HG02763 (cell line): ENCODE measurements around the gene ARMH1.
"Not testable (repeated sequence)": the region's sequence is repeated elsewhere in the genome, so short reads cannot be mapped to it uniquely, and the experiment has no call there.

ENCODE experiments used
- ATAC-seq: cut with Tn5 transposase; IDR thresholded peaks from one replicate; pipeline ENCODE4 v1.9.1; 2021; ENCODE audit warnings: mild to moderate bottlenecking, moderate library complexity; ENCODE audit not compliant: unreplicated experiment

The ARMH1 gene

DNA sequence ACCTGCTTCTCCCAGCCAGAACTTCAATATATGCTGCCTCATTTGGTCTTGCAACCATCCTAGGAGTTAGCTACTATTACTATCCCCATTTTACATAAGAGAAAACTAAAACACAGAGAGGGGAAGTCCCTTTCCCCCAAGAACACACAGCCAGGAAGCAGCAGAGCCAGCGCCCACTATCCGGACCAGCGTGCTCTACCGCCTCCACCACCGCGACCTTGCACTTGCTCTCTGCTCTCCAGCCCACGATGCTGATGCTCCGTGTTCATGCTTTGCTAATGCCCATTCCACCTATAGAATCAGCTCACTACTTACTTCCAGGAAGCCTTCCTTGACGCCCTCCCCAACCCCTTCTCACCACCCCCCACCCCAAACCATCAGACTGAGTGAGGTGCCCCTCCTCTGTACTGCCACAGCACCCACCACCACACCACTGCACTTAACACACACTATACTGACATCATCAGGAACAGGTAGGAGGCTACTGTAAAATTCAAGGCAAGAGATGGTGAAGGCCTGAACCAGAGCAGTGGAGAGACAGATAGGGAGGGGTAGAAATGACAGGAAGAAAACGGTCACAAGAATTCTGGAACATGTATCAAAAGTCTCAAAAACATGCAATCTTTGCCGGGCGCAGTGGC lies 9.7 kb upstream of the ARMH1 start:
- ATAC-seq, result no peak

DNA sequence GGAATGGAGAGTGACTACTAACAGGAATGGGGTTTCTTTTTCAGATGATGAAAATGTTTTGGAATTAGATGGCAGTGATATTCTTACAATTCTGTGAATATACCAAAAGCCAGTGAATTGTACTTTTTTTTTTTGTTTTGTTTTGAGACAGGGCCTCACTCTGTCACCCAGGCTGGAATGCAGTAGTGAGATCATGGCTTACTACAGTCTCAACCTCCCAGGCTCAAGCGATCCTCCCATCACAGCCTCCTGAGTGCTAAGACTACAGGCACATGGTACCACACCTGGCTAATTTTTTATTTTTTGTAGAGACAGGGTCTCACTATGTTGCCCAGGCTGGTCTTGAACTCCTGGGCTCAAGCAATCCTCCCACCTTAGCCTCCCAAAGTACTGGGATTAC lies 7.8 kb upstream of the ARMH1 start:
- not testable (repeated sequence) for ATAC-seq

DNA sequence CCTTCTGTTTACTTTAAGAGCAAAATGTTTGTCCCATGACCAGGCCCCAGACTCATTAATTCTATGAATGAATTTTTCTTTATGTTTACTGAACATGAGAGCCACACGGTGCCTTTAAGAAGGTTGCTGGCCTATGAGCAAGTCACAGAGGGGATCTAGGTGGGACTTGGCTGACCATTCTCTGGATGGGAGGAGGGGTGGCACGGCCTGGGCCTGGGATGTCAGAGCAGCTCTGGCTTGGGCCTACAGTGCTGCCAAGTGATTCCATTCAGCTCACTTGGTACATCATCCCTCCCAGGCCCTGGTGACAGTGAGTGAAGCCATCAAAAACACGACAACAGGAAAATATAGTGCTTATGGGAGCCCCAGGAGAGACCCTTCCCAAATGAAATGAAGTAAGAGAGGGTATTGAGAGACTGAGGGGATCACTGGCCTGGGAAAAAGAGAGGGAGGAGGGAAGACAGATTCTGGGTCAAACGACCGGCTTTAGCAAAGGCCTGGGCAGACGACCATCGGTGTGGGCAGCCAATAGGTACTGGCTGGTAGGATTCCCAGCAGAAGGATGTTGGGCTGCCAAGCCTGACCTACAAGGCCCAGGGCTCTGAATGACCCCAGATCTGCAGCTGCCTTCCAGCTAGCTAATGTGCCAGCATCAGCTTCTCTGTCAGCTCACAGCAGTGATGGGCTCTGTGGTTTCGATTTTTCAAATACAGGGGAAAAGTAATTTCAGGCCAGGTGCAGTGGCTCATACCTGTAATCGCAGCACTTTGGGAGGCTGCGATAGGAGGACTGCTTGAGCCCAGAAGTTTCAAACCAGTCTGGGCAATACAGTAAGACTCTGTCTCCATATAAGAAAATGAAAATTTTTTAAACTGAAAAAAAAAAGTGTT lies 3.5 kb upstream of the ARMH1 start:
- ATAC-seq, result no peak

DNA sequence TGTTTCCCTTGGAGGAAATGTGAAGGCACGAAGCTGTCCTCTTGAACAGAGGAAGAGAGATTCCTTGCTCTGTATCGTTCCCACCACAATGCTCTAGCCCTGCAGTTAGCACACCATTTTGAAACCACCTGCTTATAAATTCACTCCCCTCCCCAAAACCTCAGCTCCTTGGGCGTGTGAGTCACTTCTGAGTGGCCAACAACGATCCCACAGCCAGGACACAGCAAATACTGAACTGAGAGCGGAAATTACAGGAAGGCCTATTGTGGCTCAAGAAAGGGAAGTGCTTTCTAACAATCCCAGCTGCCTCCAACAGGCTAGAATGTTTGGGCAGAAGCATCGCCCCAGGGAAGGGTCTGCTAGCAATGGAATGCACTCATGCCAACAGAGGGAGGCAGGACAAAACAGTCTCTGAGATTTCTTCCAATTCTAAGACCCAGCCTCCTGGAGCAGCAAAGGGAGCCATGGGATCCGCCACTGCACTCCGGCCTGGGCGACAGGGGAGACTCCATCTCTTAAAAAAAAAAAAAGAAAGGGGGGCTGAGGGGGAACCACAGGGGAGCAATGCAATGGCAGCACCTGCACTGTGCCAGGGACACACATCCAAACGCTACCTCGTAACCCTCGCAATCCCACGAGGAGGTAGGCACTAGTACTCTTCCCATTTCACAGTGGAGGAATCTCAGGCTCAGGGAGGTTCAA lies 2.1 kb upstream of the ARMH1 start:
- ATAC-seq, result no peak

DNA sequence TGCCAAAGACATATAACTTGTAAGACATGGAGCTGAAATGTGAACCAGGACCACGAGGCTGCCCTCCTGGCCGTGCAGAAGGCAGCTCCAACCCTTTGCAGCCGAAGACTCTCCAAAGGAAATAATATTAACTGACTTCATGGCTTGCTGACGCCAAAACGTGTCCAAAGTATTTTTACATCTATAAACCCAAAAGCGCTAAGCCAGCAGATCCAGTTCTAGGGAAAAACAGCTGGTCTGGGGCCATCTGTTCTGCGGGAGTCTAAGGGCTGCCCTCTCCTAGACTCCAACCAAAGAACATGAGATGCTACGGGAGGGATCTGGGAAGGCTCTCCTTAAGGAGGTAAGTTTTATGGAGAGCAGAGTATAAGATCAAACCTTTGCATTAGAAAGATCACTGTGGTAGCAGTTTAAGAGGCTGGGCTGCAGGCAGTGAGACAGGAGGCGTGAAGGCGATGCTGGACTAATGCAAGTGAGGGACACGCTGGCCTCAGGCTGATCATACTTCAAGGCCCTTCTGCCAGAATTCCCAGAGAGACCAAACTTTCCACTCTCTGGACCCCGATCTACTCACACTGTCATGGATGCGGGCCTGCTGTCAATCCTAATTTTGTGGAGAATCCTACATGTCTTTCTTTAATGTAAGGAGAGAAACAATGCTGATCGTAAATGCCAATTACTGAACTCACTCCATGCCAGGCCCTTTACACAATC lies 1.4 kb upstream of the ARMH1 start:
- ATAC-seq, result no peak

DNA sequence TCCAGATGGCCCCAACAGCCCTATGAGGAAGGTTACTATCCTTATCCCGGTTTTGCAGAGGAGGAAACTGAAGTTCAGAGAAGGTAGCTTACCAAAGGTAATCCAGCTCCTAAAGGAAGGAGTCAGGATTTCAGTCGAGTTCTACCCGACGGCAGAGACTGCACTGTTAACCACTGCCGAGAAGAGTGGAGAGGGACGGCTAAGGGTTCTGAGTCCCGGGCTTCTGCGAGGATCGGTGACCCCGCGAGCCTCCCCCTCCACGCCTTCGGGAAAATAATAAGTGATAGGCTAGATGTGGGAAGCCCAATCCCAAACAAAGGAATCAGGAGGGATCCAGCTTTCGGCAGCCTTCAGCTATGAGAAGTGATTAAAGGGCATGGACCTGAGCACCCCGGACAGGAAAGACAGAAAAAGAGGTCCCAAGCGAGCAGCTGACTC lies 820 bp upstream of the ARMH1 start:
- ATAC-seq, result no peak

DNA sequence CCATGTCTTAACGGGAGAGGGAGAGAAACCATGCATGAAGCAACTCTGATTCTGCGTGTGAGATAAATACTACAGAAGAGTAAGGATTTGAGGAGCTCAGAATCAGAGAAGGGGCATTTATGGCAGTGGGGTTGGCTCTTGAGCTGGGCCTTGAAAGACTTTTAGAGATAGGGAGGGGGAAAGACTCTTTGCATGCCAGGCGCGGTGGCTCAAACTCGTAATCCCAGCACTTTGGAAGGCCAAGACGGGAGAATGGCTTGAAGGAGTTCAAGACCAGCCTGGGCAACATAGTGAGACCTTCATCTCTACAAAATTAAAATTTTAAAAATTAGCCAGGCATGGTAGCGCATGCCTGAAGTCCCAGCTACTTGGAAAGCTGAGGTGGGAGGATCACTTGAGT lies 672 bp downstream of the ARMH1 start:
- no peak for ATAC-seq

DNA sequence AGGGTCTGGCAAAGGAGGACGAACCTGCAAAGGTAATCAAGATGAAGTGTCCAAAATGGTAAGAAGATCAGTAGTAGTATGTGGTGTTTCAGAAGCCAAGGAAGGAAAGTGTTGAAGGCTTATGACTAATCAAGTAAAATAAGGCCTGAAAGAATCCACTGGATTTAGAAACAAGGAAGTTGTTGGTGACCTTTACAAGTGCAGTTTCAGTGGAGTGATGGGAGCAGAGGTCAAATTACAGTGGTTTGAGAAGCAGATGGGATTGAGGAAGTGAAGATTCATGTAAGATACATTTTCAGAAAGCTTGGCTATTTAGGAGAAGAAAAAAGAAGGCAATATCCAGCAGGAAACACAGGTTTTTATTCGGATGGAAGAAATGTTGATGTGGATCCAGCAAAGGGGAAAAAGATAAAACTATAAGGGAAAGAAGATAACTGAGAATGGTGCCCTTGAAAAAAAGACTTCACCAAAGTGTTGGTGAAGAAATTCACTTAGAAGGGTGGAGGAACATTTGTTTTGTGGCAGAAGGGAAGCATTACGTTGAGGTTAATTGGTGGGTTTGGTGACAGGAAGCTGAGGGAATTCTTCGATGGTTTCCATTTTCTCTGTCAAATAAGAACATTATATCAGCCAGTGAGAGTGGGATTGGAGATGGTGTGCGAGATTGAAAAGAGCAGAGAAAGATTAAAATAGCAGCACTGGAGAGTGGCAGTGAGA lies 2.1 kb downstream of the ARMH1 start:
- ATAC-seq, result no peak

DNA sequence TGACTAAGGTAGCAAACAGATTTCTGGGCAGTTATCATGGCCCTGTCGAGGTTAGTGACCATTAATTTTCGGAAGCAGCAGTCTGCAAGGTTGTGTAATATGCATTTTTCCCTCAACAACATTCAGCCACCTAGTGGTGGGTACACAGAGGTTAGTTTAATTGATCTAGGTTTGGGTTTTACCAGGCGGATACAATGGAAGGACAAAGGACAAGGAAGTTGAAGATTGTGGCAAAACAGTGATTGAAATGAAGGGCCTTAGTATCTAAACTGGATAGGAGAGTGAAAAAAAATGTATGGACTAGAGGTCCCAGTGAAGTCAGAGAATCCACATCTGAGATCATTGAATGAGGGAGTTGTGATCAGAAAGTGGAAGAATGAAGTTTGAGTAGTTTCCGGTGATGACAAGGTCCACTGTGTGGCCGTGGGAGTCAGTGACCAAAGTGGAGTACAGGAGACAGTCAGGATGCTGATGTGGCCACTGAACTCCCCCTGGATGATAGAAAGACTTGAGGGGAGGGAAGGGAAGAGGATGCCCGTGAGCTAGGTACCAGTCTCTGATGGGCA lies 2.8 kb downstream of the ARMH1 start:
- no peak for ATAC-seq

DNA sequence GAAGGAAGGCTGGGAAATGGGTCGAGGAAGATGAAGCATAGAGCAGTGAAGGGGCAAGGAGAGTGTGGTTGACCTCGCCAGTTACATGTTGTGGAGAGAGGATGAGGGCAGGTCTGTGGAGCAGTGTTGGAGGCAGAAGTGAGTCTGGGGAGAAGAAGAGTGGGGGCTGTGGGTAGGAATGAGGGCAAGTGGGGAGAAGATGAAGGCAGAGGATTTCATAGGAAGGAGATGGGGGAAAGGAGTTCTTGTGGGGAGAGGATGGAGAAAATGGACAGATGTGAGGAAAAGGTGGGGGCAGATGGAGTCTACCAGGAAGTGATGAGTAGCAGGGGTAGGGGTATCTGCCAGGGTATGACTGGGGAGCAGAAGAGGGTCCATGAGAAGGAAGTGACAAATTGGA lies 3.6 kb downstream of the ARMH1 start:
- ATAC-seq, result no peak

DNA sequence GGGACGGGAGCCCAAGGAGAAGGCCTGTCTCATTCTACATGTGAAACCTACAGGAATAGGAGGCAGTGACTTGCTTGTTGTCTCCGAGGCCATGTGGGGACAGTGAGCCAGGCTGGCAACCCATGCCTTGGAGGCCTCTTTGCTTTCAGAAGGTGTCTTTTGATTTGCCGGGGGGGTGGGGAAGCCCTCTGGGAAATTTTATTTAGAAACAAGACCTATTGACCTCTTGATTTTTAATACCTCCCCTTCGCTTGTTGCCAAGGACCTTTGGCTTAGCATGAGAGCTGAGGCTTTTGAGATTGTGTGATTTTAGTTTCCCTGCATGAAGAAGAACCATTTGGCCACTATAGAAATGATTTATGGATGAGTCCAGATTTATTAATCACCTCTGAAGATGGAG lies 4.1 kb downstream of the ARMH1 start:
- no peak for ATAC-seq

DNA sequence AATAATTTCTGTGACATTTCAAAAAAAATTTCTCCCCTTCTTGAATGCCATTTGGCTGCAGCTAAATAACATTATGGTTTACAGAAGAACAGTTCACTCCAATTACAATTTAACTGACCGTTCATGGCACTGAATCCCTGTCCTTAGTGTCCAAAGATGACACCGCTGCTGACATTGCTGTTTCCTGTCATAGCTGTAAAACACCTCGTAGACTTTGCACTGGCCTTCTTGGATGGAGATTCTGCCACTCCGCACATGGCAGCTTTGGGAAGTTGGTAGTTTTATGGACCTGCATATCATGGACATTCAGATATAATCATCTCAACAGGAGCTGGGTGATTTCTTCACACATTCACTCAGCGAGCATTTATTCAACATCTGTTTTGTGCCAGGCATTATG lies 5.0 kb downstream of the ARMH1 start:
- no peak for ATAC-seq

DNA sequence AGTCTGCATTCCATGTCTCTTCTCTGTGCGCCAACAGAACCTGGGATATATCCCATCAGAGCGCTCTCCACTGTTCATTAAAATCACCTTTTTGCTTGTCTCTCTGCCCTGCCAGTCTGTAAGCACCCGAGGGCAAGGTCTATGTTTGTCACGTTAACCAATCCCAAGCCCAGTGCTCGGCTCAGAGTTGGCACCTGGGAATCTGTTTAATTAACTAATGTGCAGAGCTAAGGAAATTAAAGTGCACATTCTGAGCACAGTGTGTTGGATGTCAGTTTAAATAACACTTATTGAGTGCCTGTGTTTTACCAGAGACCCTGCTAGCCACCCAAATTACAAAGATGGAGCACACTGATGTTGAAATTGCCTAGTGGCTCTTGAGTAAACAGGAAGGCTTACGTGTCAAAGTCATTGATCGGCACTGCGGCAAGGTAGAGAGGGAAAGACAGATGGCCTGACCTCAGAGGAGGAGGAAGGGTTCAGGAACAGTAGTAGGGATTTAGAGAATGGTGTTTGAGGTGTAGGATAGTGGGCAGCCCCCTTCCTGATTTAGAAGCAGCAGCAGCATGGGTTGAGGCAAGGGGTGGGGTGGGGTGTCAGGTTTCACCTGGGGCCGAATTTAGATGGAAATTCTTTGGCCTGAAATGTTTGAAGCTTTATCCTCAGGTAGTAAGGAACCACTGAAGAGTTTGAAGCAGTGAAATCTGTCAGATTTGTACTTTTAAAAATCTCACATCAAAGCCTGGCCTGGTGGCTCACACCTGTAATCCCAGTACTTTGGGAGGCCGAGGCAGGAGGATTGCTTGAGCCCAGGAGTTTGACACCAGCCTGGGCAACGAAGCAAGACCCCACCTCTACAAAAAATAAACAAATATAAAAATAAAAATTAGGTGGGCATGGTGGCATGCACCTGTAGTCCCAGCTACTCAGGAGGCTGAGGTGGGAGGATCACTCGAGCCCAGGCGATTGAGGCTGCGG lies 7.7 kb downstream of the ARMH1 start:
- ATAC-seq, result no peak

DNA sequence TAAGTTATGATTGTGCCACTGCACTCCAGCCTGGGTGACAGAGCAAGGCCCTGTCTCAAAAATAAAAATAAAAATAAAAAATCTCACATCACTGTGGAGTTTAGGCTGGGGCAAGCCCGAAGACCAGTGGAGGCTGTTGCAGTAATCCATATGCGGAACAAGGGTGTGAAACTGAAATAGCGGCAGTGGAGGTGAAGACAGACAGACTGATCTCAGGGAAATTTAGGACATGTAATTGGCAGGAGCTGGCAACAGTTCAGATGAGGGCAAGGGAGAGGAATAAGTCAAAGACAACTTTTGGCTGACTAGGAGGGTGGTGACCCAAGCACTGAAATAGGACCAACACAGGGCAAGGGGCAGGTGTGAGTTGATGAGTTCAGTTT lies 8.4 kb downstream of the ARMH1 start:
- no peak for ATAC-seq

DNA sequence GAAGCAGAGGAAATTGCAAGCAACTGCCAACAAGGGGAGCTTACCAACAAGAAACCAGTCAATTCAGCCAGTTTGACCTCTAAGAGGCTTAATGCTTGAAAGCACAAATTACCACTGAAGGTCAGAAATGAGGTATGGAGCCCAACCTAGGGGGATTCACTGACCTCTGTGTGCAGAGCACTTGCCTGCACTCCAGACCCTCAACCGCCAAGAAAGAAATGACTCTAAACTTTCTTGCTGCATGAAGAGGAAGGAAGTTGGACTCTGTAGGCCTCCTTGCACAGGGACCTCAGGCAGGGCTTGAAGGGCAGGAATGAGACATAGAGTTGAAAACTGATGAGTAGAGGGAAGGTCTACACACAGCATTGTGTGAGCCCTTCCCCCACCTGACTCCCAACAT lies 10.0 kb downstream of the ARMH1 start:
- ATAC-seq, result no peak

DNA sequence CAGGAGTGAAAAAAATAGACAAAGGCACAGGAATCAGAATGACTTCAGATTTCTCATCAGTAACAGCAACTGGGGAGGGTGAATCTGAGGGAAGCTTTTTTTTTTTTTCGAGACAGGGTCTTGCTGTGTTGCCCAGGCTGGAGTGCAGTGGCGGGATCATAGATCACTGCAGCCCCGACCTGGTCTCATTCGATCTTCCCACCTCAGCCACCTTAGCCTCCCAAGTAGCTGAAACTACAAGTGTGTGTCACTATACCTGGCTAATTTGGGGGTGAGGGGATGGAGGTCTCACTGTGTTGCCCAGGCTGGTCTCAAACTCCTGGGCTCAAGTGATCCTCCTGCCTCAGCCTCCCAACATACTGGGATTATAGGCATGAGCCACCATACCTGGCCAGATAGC lies 10.7 kb downstream of the ARMH1 start:
- ATAC-seq, result no peak

DNA sequence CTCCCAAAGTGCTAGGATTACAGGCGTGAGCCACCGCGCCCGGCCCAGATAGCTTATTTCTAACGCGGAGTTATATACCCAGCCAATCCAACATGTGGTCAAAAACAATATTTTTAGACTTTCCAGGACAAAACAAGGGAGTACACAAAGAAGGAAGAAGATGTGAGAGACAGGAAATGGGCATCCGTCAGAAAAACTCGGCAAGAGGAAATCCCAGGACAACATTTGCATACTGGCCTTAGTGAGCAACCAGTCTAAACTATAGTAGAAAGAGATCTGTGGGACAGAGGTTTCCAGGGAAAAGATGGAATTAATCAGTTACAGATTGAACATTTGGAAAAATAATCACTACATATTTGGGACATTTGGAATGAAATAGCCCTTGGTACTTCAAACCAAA lies 11.4 kb downstream of the ARMH1 start:
- ATAC-seq, result no peak

DNA sequence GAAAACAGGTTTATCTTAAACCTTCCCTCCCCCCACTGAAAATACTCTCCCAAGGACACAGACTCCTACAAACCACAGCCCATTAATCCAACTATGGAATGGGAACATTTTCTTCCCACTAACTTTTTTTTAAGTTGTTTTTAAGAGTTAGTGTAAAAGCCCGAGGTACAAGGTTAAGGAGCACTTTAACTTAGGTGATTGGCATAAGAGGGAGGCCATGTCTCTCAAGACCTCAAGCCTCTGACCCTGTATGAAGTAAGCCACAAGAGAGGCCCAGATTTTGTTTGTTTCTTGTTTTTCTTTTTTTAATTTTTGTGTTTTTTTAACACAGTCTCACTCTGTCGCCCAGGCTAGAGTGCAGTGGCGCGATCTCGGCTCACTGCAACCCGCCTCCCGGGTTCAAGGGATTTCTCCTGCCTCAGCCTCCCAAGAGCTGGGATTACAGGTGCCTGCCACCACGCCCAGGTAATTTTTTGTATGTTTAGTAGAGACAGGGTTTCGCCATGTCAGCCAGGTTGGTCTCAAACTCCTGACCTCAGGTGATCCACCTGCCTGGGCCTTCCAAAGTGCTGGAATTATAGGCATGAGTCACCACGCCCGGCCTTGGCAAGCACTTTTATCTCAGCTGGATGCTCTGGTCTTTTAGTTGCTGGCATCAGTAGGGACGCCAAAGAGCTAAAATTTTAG lies 14.4 kb downstream of the ARMH1 start:
- ATAC-seq, result no peak

DNA sequence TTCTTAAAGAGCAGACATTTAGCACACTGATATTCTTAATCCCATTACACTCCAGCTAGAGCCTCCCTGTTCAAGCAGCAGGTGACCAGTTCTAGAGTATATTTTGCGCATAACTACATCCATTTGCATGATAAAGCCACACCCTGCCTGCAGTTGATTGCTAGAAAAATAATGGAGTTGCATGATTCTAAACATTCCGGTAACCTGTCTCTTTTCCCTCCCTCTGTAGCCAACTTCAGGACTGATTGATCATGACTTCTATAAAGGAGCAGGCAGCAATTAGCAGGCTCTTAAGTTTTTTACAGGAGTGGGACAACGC lies 14.9 kb downstream of the ARMH1 start:
- no peak for ATAC-seq
